Measurements from ENCODE around the gene BTBD2.

GRCh38 chr19:1953037-1953436, 62.5 kb downstream of the BTBD2 start:
- TF ChIP-seq POLR2A (IDR thresholded peaks at IDR 0.05; ENCODE audit: low read depth) (no peak), CTCF (IDR thresholded peaks at IDR 0.05) (no peak), POLR2AphosphoS5 (IDR thresholded peaks at IDR 0.05) (no peak)

Measured in esophagus muscularis mucosa (tissue), 3 donors.